GM18526 (cell line): ENCODE data around the gene ST7L.

Source experiments
- POLR2A ChIP-seq: IDR thresholded peaks from 3 replicates; pipeline ENCODE4 v1.6.1; 2011; ENCODE audit not compliant: insufficient read length; ENCODE audit errors: extremely low read depth

The ST7L gene

DNA sequence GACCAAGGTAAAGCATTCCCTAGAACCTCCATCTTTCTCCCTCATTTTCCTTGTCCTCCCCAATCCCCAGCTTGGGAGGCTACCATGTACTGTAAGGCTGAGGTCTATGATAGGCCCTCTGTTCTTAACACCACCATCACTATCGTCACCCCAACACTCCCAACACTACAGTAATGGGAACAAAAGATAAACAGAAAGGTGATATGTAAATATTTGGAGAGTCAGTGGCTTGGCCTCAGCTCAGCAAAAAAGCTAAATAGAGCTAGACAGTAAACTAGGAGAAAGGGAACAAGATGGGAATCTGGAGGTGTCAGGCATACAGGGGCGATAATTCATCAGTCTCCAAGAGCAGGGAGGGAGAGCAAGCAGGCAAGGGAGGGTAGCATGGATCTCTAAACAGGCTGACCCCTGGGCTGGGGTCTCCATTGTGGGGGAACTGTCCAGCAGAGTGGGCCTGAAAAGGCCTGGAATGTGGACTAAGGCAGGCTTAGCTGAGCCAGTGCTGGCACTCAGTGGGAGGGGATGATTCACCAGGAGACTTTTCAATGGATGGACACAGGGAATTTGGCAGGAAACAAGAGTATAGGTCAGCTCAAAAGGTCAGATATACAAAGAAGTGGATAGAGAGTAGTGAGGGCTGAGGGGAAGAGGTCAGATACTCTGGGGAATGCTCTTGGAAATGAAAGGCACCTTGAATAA is 103.5 kb downstream of the ST7L start:
- no peak for TF ChIP-seq POLR2A

GRCh38 chr1:112514901-112515300 is 104.0 kb downstream of the ST7L start:
- TF ChIP-seq POLR2A, result no peak

DNA sequence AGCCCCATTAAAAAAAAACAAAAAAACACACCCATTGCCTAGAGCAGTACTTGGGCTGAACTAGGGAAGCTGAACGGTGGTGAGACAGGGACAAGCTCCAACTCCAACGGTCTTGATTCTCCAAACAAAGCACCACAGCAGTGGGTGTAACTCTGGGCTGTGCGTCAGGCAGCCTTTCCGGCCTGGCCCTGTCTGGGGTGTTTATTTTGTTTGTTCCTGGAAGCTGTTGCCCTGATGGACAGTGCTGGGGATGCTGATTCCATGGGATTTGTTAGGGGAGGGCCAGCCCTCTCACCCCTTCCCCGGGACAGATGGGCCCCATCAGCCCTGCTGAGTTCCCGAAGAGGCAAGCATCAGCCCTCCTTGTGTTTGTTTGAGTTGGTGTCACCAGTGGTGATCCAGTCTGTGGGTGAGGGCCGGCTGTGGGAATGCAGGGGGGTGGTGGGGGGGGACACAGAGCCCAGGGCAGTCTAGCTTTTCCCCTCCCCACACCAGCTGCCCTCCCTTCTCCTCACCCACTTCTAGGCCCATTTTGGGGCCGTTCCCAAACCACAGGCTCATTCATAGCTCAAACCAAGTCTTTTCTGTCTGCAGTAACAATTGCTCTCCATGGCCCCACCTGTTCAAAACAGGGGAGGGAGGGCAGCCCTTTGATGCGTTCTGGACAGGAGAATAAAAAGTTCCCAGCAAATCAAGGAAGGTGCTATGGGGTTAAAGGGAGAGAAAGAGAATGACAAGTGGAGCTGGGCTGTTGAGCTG is 105.7 kb downstream of the ST7L start:
- no peak for TF ChIP-seq POLR2A

GRCh38 chr1:112511897-112512296 is 107.0 kb downstream of the ST7L start:
- no peak for TF ChIP-seq POLR2A

DNA sequence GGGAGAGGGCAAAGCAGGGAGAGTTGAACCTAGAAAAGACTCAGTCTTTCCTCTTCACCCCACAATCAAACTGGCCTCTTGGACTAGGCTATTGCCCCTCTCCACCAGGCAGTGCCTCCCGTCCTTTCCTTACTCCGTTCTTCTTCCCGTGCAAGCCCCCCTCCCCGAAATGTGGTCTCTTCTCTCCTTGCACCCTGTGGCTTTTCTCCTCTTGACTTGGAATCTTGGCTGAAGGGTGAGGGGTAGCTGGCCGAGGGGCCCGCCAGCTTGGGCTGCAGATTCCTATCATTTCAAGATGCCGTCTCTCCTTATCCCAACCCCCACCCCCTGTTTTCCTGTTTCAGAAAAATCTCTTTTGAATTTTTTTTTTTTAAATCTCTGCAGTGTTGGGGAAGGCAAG is 108.6 kb downstream of the ST7L start:
- no peak for TF ChIP-seq POLR2A

DNA sequence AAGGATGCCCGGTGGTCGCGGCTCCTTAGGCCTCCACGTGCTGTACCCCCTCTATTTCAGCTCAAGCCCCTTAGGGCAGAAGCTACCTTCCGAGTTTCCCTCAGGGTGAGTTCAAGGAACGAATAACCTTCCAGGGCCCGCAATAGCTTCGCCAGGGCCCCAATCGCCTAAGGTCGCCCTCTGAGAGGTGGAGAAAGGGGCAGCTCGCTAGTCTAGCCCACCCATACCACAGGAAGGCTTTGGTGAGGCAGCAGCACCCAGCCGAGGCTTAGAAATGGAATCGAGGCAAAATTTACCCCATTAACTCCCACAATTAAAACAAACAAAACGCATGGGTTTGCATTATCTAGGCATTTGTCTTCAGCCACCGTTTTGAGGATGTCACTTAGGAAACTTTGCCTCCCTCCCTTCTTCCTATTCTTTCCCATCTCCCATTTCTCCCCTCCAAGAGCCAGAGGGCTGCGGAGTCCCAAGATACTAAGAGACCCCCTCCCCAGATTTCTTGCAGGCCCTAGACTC is 109.2 kb downstream of the ST7L start:
- no peak for TF ChIP-seq POLR2A

GRCh38 chr1:112509005-112509659 is 109.8 kb downstream of the ST7L start:
- no peak for TF ChIP-seq POLR2A

GRCh38 chr1:112508278-112509004 is 110.5 kb downstream of the ST7L start, which contains the start of gene WNT2B:
TSS of gene WNT2B (plus strand) at chr1:112508965. CDS start at chr1:112509263, 298 bp downstream.
- no peak for TF ChIP-seq POLR2A

DNA sequence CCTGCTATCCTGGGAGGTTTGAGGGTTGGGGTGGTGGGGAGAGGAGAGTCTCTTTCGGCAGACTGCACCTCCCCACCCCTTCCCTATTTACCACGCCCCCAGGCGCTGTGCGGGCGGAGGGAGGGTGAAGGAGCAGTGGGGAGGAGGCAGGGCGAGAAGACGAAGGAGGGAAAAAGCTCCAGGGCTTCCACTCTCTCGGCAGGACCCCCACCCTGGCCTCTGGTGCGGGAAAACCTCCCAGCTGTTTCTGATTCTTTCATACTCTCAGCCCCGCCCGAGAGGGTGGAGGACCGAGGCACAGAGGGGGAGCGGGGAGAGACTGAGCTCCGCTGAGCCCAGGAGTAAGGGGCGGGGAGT is 111.0 kb downstream of the ST7L start:
- TF ChIP-seq POLR2A, result no peak

DNA sequence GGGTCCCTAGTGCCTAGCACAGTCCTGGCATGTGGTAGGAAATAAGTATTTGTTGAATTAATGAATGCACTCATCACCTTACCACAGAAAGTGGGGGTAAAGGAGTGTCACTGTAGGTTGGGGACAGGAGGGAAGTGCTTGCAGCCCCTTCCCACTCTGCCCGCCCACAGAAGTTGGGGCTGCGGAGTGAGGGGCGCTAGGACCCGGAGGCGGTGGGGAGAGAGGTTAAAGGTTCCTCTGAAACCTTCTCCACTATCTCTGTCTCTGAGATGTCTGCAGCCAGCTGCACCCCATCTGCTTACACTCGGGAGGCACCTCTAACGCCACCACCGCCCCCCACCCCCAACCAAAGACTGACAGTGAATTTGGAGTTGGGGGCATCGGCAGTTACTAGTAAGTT is 111.6 kb downstream of the ST7L start:
- no peak for TF ChIP-seq POLR2A

DNA sequence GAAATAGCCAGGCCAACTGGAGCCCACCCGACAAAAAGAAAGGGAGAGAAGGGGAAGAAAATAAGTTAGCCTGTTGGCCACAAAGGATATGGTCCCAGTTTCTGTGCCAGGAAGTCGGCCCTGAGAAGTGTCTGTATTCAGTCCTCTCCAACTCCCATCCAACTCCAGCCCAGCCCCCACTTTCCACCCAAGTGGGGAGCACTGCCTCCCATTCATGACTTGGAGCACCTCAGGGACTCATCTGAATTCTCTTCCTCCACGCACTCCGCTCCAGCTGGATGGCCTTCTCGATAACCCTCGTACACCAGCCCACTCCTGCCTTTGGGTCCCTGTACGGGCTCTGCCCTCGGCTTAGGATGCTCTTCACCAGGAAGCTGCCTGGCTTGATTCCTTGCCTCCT is 112.2 kb downstream of the ST7L start:
- TF ChIP-seq POLR2A, result no peak

GRCh38 chr1:112506306-112506705 is 112.6 kb downstream of the ST7L start:
- TF ChIP-seq POLR2A, result no peak

DNA sequence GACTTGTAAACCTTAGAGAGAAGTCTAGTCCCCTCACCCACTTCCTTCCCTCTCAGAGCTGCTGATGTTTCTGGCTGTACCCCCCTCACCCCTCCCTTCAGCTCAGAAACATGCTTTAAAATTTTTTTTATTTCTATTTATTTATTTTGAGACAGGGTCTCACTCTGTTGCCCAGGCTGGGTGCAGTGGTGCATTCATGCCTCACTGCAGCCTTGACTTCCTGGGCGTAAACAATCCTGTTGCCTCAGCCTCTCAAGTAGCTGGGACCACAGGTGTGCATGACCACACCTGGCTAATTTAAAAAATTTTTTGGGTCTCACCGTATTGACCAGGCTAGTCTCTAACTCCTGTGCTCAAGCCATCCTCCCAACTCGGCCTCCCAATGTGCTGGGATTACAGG is 113.1 kb downstream of the ST7L start:
- no peak for TF ChIP-seq POLR2A

DNA sequence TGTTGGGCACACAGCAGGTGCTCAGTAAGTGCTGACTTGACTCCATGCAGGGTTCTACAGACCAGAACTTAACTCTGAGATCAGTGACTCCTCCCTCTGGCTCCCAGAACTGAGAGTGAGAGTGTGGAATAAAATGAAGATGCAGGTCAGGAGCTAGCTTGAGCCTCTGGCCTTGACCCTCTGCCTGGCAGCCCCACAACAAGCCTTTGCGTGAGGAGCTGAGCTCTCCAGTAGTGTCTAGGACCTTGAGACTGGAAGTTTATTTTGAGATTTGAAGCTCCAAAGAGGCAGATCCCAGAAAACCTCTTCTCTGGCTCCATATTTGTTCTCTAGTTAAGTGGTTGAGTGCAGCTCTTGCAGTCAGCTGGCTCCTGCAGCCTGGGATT is 113.5 kb downstream of the ST7L start:
- no peak for TF ChIP-seq POLR2A

DNA sequence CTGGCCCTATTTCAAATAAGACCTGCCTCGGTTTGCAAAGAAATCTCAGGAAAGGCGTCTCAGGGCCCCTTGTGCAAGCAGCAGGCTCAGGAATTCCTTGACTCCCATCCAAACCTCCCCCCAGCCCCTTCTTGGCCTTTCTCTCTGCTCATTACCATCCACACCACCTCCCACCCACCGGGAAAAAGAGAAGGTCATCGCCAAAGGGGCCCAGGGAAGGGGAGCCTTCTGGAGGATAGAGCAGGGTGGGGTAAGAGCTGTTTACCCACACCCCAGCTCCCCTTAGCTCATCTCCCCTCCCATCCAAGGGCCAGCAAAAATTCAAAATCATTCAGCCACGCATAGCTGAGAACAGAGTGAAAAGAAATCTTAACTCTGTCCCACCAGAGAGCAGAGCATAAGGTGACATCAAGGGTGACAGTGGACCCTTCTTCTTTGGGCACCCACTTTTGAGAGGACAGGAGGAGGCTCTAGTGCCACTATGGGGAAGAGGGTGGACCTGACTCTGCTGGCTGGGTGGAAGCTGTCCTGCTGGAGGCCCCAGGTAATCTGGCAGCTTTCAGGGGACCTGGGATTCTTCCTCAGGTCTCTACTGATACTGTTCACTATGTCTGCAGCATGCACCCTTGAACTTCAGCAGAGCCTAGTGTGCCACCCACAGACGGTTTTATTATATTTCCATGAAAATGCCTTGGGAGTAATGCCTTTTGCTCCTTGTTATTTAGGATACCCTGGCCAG is 114.1 kb downstream of the ST7L start:
- TF ChIP-seq POLR2A, result no peak

DNA sequence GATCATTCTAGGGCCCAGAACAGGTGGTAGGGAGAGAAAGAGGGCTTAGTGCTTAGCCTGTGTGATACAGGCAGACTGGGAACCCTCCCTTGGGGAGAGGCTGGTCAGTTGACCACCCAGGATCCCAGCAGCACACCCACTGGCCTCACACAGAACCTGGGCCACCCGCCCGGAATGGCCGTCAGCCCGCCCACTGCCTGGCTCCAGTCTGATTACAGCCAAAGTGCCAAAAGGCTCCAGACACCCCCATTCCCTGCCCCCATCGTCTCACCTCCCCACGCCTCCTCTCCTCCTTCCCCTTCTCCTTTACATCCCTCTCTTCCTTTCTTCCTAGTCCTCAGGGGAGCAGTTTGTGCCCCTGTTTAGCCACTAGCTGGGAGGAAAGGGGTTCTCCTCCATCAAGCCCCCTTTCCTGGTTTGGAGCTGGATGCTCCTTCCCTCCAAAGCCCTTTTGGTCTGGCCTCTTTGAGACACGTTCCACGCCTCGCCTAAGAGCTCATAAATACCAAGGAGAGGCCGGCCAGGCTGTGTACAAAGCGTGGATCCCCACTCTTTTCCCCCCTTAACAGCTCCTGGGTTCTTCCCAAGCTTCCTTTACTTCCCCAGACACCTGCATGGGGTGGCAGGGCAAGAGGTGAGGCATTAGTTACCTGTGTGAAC is 114.8 kb downstream of the ST7L start:
- no peak for TF ChIP-seq POLR2A
